H1 (cell line): ENCODE results near the gene TECTB. TPM values are rescaled to one million over a fixed set of nuclear protein-coding genes. Genes with fewer than 3 reads are reported as not detected.

ENCODE experiments used
- BRCA1 ChIP-seq: IDR thresholded peaks from 2 replicates; pipeline ENCODE4 v1.6.1; 2012; ENCODE audit warnings: low read depth, low read length, improper control_type of control experiment
- EP300 ChIP-seq, 2 experiments: IDR thresholded peaks; 1 replicate in 1 of 2; 2 replicates in 1 of 2; pipeline ENCODE4 v1.6.1; 2011 to 2012; ENCODE audit warnings: low read depth in 2 of 2, low read length in 2 of 2, mild to moderate bottlenecking in 2 of 2, borderline replicate concordance in 1 of 2, inconsistent platforms in 1 of 2, moderate library complexity in 1 of 2
- RXRA ChIP-seq: IDR thresholded peaks from 2 replicates; pipeline ENCODE4 v1.6.1; 2011; ENCODE audit warnings: low read depth, mild to moderate bottlenecking, low read length, moderate library complexity; ENCODE audit not compliant: insufficient read depth
- polyA plus RNA-seq, 7 experiments: library from polyadenylated mRNA; depleted of rRNA in 3 of 7; stranded (reverse) in 5 of 7; unstranded in 2 of 7; fragments of >200 nt in 5 of 7; fragments of 200-250 nt in 2 of 7; gene quantifications; 1 replicate in 5 of 7; 2 replicates in 1 of 7; 4 replicates in 1 of 7; pipeline versions ENCODE4 v1.2.1 to v1.2.3, GENCODE V29; 2011 to 2013; ENCODE audit warnings: missing spikeins in 2 of 7, mixed read lengths in 2 of 7
- total RNA-seq: library from RNA; stranded (reverse); fragmentation: NEBNext Ultra II Directional; extraction: Animal tissue kit (Norgen Biotek cat#: 25700); gene quantifications from 2 replicates; pipeline ENCODE4 v1.2.1, GENCODE V29; 2021
- TF ChIP-seq, protein P1 (sequence below): IDR thresholded peaks from 2 replicates; pipeline ENCODE4 v1.6.1; 2011; ENCODE audit warnings: low read depth, mild to moderate bottlenecking, low read length; ENCODE audit not compliant: insufficient read depth

TECTB gene
- total and polyA plus RNA-seq, 2 of the 8 experiments (the other 6 are each of a cell fraction or from before 2014, with no cell fraction given) = not detected

- TF ChIP-seq, protein P1, sequence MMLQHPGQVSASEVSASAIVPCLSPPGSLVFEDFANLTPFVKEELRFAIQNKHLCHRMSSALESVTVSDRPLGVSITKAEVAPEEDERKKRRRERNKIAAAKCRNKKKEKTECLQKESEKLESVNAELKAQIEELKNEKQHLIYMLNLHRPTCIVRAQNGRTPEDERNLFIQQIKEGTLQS = no peak
- TF ChIP-seq EP300 (IDR thresholded peaks at IDR 0.05; ENCODE audit: borderline replicate concordance in 1 of 2, low read depth in 2 of 2, low read length in 2 of 2) = no peak
- TF ChIP-seq RXRA = no peak
- TF ChIP-seq BRCA1 = no peak
Observed at GRCh38 chr10:112242769-112243168, 40.4 kb upstream of the TECTB start (continued).
